IMR-90 (cell line): ENCODE data around the gene C21orf91. TPM values are rescaled to one million over a fixed set of nuclear protein-coding genes. Genes with fewer than 3 reads are reported as not detected.

Experiments
- ATAC-seq: fragments of 200-7000 bp; cut with Tn5 transposase; 2 replicates; pipeline ENCODE4 v1.9.1; 2020; ENCODE audit warnings: low read depth, mild to moderate bottlenecking, moderate library complexity
- BruUV-seq: library from RNA; stranded (reverse); fragments of 400-500 nt; replicated peaks from 2 replicates; lab custom pipeline; 2021; lab: Mats Ljungman, UMichigan
- CTCF ChIA-PET: fragments of 300-600 bp; formaldehyde crosslinking; extraction: SDS; loops from one replicate; lab custom pipeline; 2021; ENCODE audit warnings: antibody characterized with exemption; lab: Yijun Ruan, JAX
- POLR2A ChIA-PET: fragments of 300-600 bp; sonication (Branson Sonifier 250); formaldehyde crosslinking; loops from one replicate; lab custom pipeline; 2022; ENCODE audit warnings: antibody characterized with exemption; ENCODE audit not compliant: unreplicated experiment; lab: Charles Lee
- DNase-seq: peaks from one replicate; pipeline ENCODE4 v3.0.0; 2013
- H2AFZ ChIP-seq: replicated peaks from 2 replicates; pipeline ENCODE3; 2013; ENCODE audit warnings: low read length, mild to moderate bottlenecking; ENCODE audit not compliant: poor library complexity
- H2AK5ac ChIP-seq: 2 replicates; pipeline ENCODE4 v1.6.1; 2013; ENCODE audit warnings: low read depth, low read length, inconsistent platforms
- H2AK9ac ChIP-seq: replicated peaks from 2 replicates; pipeline ENCODE3; 2013; ENCODE audit warnings: mild to moderate bottlenecking, low read depth, low read length, moderate library complexity; ENCODE audit not compliant: poor library complexity
- H2BK120ac ChIP-seq: 2 replicates; pipeline ENCODE4 v1.6.1; 2013; ENCODE audit warnings: low read depth, low read length, inconsistent platforms
- H2BK15ac ChIP-seq: 3 replicates; pipeline ENCODE4 v1.6.1; 2013; ENCODE audit warnings: low read depth, low read length, inconsistent platforms
- H2BK20ac ChIP-seq: 2 replicates; pipeline ENCODE4 v1.6.1; 2013; ENCODE audit warnings: low read depth, mild to moderate bottlenecking, inconsistent platforms, low read length, moderate library complexity
- H2BK5ac ChIP-seq: 2 replicates; pipeline ENCODE4 v1.6.1; 2013; ENCODE audit warnings: mild to moderate bottlenecking, low read depth, low read length, inconsistent platforms; ENCODE audit not compliant: poor library complexity, severe bottlenecking
- H3K14ac ChIP-seq: replicated peaks from 2 replicates; pipeline ENCODE4 v1.6.1; 2013; ENCODE audit warnings: low read depth, low read length, inconsistent platforms
- H3K18ac ChIP-seq: 2 replicates; pipeline ENCODE4 v1.6.1; 2013; ENCODE audit warnings: low read depth, low read length, control low read depth
- H3K23ac ChIP-seq: 2 replicates; pipeline ENCODE4 v1.6.1; 2013; ENCODE audit warnings: low read depth, low read length, inconsistent platforms
- H3K27ac ChIP-seq: 2 replicates; pipeline ENCODE4 v1.5.1; 2013; ENCODE audit warnings: mild to moderate bottlenecking, control low read depth, low read length; ENCODE audit not compliant: insufficient read depth
- H3K27me3 ChIP-seq: 2 replicates; pipeline ENCODE4 v1.6.1; 2013; ENCODE audit warnings: low read length; ENCODE audit not compliant: control insufficient read depth, insufficient read depth
- H3K36me3 ChIP-seq: 2 replicates; pipeline ENCODE4 v1.6.1; 2013; ENCODE audit warnings: low read length, mixed read lengths; ENCODE audit not compliant: control insufficient read depth, insufficient read depth
- H3K4ac ChIP-seq: 2 replicates; pipeline ENCODE4 v1.6.1; 2013; ENCODE audit warnings: low read depth, low read length, inconsistent platforms
- H3K4me1 ChIP-seq: 2 replicates; pipeline ENCODE4 v1.6.1; 2013; ENCODE audit warnings: low read length, mixed read lengths; ENCODE audit not compliant: control insufficient read depth, insufficient read depth
- H3K4me2 ChIP-seq: 2 replicates; pipeline ENCODE4 v1.6.1; 2013; ENCODE audit warnings: low read depth, mild to moderate bottlenecking, control low read depth, low read length, moderate library complexity
- H3K4me3 ChIP-seq: 2 replicates; pipeline ENCODE4 v1.5.1; 2013; ENCODE audit warnings: low read depth, mild to moderate bottlenecking, control low read depth, low read length, moderate library complexity; ENCODE audit not compliant: insufficient read depth
- H3K56ac ChIP-seq: 2 replicates; pipeline ENCODE4 v1.6.1; 2013; ENCODE audit warnings: low read length, inconsistent platforms; ENCODE audit not compliant: insufficient read depth; ENCODE audit errors: extremely low read depth
- H3K79me1 ChIP-seq, 2 experiments: 2 replicates each; pipeline ENCODE4 v1.6.1; 2013; ENCODE audit warnings: low read length in 2 of 2, inconsistent platforms in 1 of 2, low read depth in 1 of 2
- H3K9ac ChIP-seq: 2 replicates; pipeline ENCODE4 v1.6.1; 2013; ENCODE audit warnings: low read depth, low read length, control low read depth
- H3K9me1 ChIP-seq: 2 replicates; pipeline ENCODE4 v1.6.1; 2013; ENCODE audit warnings: low read length, inconsistent platforms; ENCODE audit not compliant: insufficient read depth
- H3K9me3 ChIP-seq: 2 replicates; pipeline ENCODE4 v1.6.1; 2013; ENCODE audit warnings: low read length; ENCODE audit not compliant: control insufficient read depth, insufficient read depth
- H4K20me1 ChIP-seq: 2 replicates; pipeline ENCODE4 v1.6.1; 2013; ENCODE audit warnings: low read length, inconsistent platforms; ENCODE audit not compliant: insufficient read depth
- H4K5ac ChIP-seq: 2 replicates; pipeline ENCODE4 v1.6.1; 2013; ENCODE audit warnings: mild to moderate bottlenecking, low read depth, low read length, control low read depth
- H4K8ac ChIP-seq, 2 experiments: 2 replicates each; pipeline ENCODE4 v1.6.1; 2013; ENCODE audit warnings: low read depth in 2 of 2, low read length in 2 of 2, control low read depth in 1 of 2, inconsistent platforms in 1 of 2
- H4K91ac ChIP-seq: 2 replicates; pipeline ENCODE4 v1.6.1; 2013; ENCODE audit warnings: low read depth, low read length, inconsistent platforms; ENCODE audit not compliant: insufficient read depth
- BHLHE40 ChIP-seq: fragments of 150-350 bp; IDR thresholded peaks from 2 replicates; pipeline ENCODE4 v1.6.1; 2016; ENCODE audit warnings: mild to moderate bottlenecking, low read depth, low read length
- CEBPB ChIP-seq: IDR thresholded peaks from 2 replicates; pipeline ENCODE4 v1.6.1; 2012; ENCODE audit warnings: low read depth, low read length, improper control_type of control experiment
- CHD1 ChIP-seq: IDR thresholded peaks from 2 replicates; pipeline ENCODE4 v1.6.1; 2012; ENCODE audit warnings: low read depth, low read length, improper control_type of control experiment
- CTCF ChIP-seq: conservative IDR thresholded peaks from 2 replicates; pipeline ENCODE4 v1.5.1; 2012; ENCODE audit warnings: mild to moderate bottlenecking, low read depth, low read length, improper control_type of control experiment
- ELK1 ChIP-seq: fragments of 150-350 bp; IDR thresholded peaks from 2 replicates; pipeline ENCODE4 v1.6.1; 2016; ENCODE audit warnings: low read depth, mild to moderate bottlenecking, low read length, moderate library complexity, borderline replicate concordance
- FOS ChIP-seq: fragments of 150-350 bp; IDR thresholded peaks from 2 replicates; pipeline ENCODE4 v1.6.1; 2016; ENCODE audit warnings: low read depth, low read length
- MAFK ChIP-seq: IDR thresholded peaks from 2 replicates; pipeline ENCODE4 v1.6.1; 2012; ENCODE audit warnings: low read depth, low read length, improper control_type of control experiment
- MAZ ChIP-seq: IDR thresholded peaks from 2 replicates; pipeline ENCODE4 v1.6.1; 2012; ENCODE audit warnings: low read depth, mild to moderate bottlenecking, low read length, improper control_type of control experiment, moderate library complexity, borderline replicate concordance
- MXI1 ChIP-seq: IDR thresholded peaks from 2 replicates; pipeline ENCODE4 v1.6.1; 2012; ENCODE audit warnings: low read depth, mild to moderate bottlenecking, low read length, moderate library complexity, borderline replicate concordance
- NFE2L2 ChIP-seq: fragments of 150-350 bp; IDR thresholded peaks from 2 replicates; pipeline ENCODE4 v1.6.1; 2016; ENCODE audit warnings: low read depth, mild to moderate bottlenecking, low read length
- POLR2A ChIP-seq: IDR thresholded peaks from 2 replicates; pipeline ENCODE4 v1.6.1; 2012; ENCODE audit warnings: mild to moderate bottlenecking, low read depth, low read length
- RAD21 ChIP-seq: IDR thresholded peaks from 2 replicates; pipeline ENCODE4 v1.6.1; 2012; ENCODE audit warnings: low read length, improper control_type of control experiment
- RCOR1 ChIP-seq: IDR thresholded peaks from 2 replicates; pipeline ENCODE4 v1.6.1; 2012; ENCODE audit warnings: mild to moderate bottlenecking, low read length, improper control_type of control experiment; ENCODE audit not compliant: insufficient replicate concordance
- RFX5 ChIP-seq: IDR thresholded peaks from 2 replicates; pipeline ENCODE4 v1.8.0; 2012; ENCODE audit warnings: low read depth, mild to moderate bottlenecking, low read length, moderate library complexity
- SMC3 ChIP-seq: fragments of 150-350 bp; IDR thresholded peaks from 2 replicates; pipeline ENCODE4 v1.6.1; 2016; ENCODE audit warnings: low read depth, mild to moderate bottlenecking, antibody characterized with exemption, low read length, moderate library complexity
- USF2 ChIP-seq: fragments of 150-350 bp; IDR thresholded peaks from 2 replicates; pipeline ENCODE4 v1.6.1; 2017; ENCODE audit warnings: mild to moderate bottlenecking, antibody characterized with exemption, low read length, low read depth
- WGBS, 2 experiments: methylation state at CpG; one replicate each; pipeline versions ENCODE4 v1.1.5 to v1.1.7; 2013; ENCODE audit warnings: missing lambda C conversion rate in 2 of 2; ENCODE audit not compliant: insufficient read length in 1 of 2; ENCODE audit errors: extremely low coverage in 2 of 2; 5-methylcytosine and 5-hydroxymethylcytosine counted together
- dilution Hi-C: fragments of 300-500 bp; cut with HindIII; formaldehyde crosslinking; loops from one replicate; pipeline ENCODE4 v1.14.3; 2018; ENCODE audit warnings: low sequenced_read_pairs; ENCODE audit not compliant: unreplicated experiment
- in situ Hi-C: fragments of 300-500 bp; cut with MboI; formaldehyde crosslinking; loops from 3 replicates; pipeline ENCODE4 v1.14.3; 2019; ENCODE audit warnings: low sequenced_read_pairs, inconsistent platforms, mixed read lengths
- intact Hi-C: fragments of 100-400 bp; cut with micrococcal nuclease; formaldehyde crosslinking; loops from 2 replicates; pipeline ENCODE4 v1.10.0; 2022
- polyA plus RNA-seq, 3 experiments: library from polyadenylated mRNA; depleted of rRNA; stranded (reverse); fragments of >200 nt; gene quantifications; 2 replicates each; pipeline ENCODE4 v1.2.3, GENCODE V29; 2012; ENCODE audit warnings: low replicate concordance in 1 of 3
- total RNA-seq: library from RNA; depleted of rRNA; stranded (reverse); fragments of >200 nt; gene quantifications from 2 replicates; pipeline ENCODE4 v1.2.3, GENCODE V29; 2012

The C21orf91 gene
- total and polyA plus RNA-seq, 2 of the 4 experiments (the other 2 are of a cell fraction): 3.7 to 9.3 TPM

GRCh38 chr21:17858747-17859146 is 39.6 kb upstream of the C21orf91 start:
- ChIA-PET CTCF (no interaction called here), POLR2A (no interaction called here)
- Histone ChIP-seq H3K23ac (no peak overlapping the region), H3K4ac (no peak overlapping the region), H2AK9ac (no peak overlapping the region), H3K79me1 (no peaks in the 10 kb centered on the region), H3K9me3 (no peaks in the 10 kb centered on the region), H4K5ac (no peak overlapping the region), H3K9ac (no peak overlapping the region), H2BK120ac (no peak overlapping the region), H2AFZ (no peak overlapping the region), H3K4me3 (no peak overlapping the region), H2BK20ac (no peak overlapping the region), H4K20me1 (no peaks in the 10 kb centered on the region), H3K36me3 (no peaks in the 10 kb centered on the region), H3K14ac (no peak overlapping the region), H2BK5ac (no peak overlapping the region), H3K9me1 (no peaks in the 10 kb centered on the region), H3K4me2 (no peak overlapping the region), H3K4me1 (no peaks in the 10 kb centered on the region), H4K91ac (no peak overlapping the region), H3K56ac (no peak overlapping the region), H3K27me3 (0 out of 2 replicates have a peak, but pooled peaks cover 2% of the 10 kb centered on the region), H4K8ac (no peak overlapping the region), H3K18ac (no peak overlapping the region), H2BK15ac (no peak overlapping the region), H2AK5ac (no peak overlapping the region), H3K27ac (no peak overlapping the region)
- BruUV-seq: no TSS peak
- TF ChIP-seq USF2: no peak
- no peak for TF ChIP-seq CTCF
- no peak for TF ChIP-seq MAFK
- TF ChIP-seq ELK1: no peak
- TF ChIP-seq CHD1: no peak
- no peak for TF ChIP-seq BHLHE40
- TF ChIP-seq MAZ: no peak
- TF ChIP-seq SMC3: no peak
- TF ChIP-seq POLR2A: no peak
- TF ChIP-seq RFX5: no peak
- TF ChIP-seq MXI1: no peak
- TF ChIP-seq CEBPB: no peak
- no peak for TF ChIP-seq NFE2L2
- TF ChIP-seq RAD21: no peak
- TF ChIP-seq FOS: no peak
- no peak for TF ChIP-seq RCOR1
- DNase-seq: no peak
- dilution Hi-C loops: no loop called here
- no peak for ATAC-seq
- no CpG with 5 or more reads among the region's 2 CpGs for WGBS, 2 experiments
- in situ Hi-C loops: no loop called here
- intact Hi-C loops: no loop called here
